Transverse colon (tissue), 4 donors: ENCODE measurements around the gene MATR3.

Source experiments
- CTCF ChIP-seq, 5 experiments: fragments of 200-600 bp in 3 of 5; fragments of 450-650 bp in 2 of 5; sonication (generic) in 3 of 5; IDR thresholded peaks; 1 replicate in 2 of 5; 2 replicates in 3 of 5; pipeline ENCODE4 v1.5.1; 2016 to 2017; ENCODE audit warnings: antibody characterized with exemption in 5 of 5, inconsistent platforms in 3 of 5, mild to moderate bottlenecking in 2 of 5, moderate library complexity in 1 of 5
- EP300 ChIP-seq: sonication (generic); formaldehyde crosslinking; IDR thresholded peaks from one replicate; pipeline ENCODE4 v1.6.1; 2017; ENCODE audit warnings: antibody characterized with exemption, low read depth
- POLR2A ChIP-seq: fragments of 450-650 bp; IDR thresholded peaks from one replicate; pipeline ENCODE4 v1.6.1; 2016; ENCODE audit warnings: antibody characterized with exemption, mild to moderate bottlenecking, moderate library complexity
- POLR2AphosphoS5 ChIP-seq, 3 donors: sonication (generic); formaldehyde crosslinking; IDR thresholded peaks; one replicate each; pipeline ENCODE4 v1.6.1; 2016; ENCODE audit warnings: antibody characterized with exemption in 3 of 3

DNA sequence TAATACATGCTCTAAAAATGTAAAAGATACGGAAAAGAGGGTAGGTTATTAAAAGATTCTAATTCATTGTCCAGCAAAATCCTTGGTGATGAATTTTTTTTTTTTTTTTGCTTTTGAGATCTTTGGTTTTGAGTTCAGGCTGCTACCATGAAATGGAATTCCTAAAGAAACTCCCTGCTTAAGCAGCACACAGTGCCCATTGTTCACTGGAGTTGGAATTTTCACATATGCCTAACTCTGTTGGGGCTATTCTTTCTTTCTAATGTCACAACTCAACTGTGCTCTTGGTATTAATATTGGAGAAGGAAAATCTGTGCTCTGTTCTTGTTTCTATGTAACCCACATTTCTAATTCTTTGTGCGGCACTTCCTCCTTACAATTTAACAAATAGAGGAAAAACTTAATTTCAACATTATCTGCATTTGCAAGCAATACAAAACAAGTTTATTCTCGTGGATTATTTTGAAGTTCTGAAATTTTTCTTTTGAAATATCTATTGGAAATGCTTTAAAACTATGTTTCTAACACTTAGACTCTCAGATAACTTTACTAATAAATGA is 21.6 kb downstream of the MATR3 start:
- TF ChIP-seq POLR2A (no peak), CTCF (IDR thresholded peaks at IDR 0.05) (no peak), POLR2AphosphoS5 (IDR thresholded peaks at IDR 0.05) (no peak), EP300 (no peak)
